ENCODE measurements around the gene PLPP1. TPM values are rescaled to one million over a fixed set of nuclear protein-coding genes. Genes with fewer than 3 reads are reported as not detected.

The PLPP1 gene
- total RNA-seq, 2 donors from 2014 or later: 29.0 to 100 TPM

GRCh38 chr5:55535199-55535905 lies 588 bp upstream of the PLPP1 start:
- Mint-ChIP-seq H3K27me3 (ENCODE audit: insufficient read depth) (no peaks in the 10 kb centered on the region), H3K4me3 (peak overlapping the region; percentile 94), H3K4me1 (peaks cover 42% of the 10 kb centered on the region), H3K36me3 (ENCODE audit: low read depth) (peaks cover 13% of the 10 kb centered on the region), H3K9me3 (no peaks in the 10 kb centered on the region), H3K27ac (peak overlapping the region; percentile 97)
- TF ChIP-seq CTCF (conservative IDR thresholded peaks at IDR 0.05): no peak
- DNase-seq: no peak
- 9 to 11% methylated on average over 14 to 19 of the region's 19 CpGs for WGBS, 2 experiments (ENCODE audit: insufficient coverage in 1 of 2, insufficient read length in 1 of 2)
- no peaks in the 10 kb centered on the region for H3K4me1 ChIP-seq (ENCODE audit: control insufficient read depth, insufficient read depth, low read length)
- no peaks in the 10 kb centered on the region for H3K27me3 ChIP-seq (ENCODE audit: control insufficient read depth, insufficient read depth, low read length, poor library complexity, severe bottlenecking)
- H3K9me3 ChIP-seq (ENCODE audit: control insufficient read depth, low read length): no peaks in the 10 kb centered on the region
- peak overlapping the region; percentile 48 for H3K9ac ChIP-seq (ENCODE audit: extremely low read depth, low read length, poor library complexity, severe bottlenecking)
- peak overlapping the region; percentile 99 for H3K4me3 ChIP-seq (ENCODE audit: low read length)
- peaks cover 15% of the 10 kb centered on the region for H3K36me3 ChIP-seq (ENCODE audit: control insufficient read depth, insufficient read depth, low read length)
- H3K27ac ChIP-seq (ENCODE audit: low read depth, low read length): no peak overlapping the region

DNA sequence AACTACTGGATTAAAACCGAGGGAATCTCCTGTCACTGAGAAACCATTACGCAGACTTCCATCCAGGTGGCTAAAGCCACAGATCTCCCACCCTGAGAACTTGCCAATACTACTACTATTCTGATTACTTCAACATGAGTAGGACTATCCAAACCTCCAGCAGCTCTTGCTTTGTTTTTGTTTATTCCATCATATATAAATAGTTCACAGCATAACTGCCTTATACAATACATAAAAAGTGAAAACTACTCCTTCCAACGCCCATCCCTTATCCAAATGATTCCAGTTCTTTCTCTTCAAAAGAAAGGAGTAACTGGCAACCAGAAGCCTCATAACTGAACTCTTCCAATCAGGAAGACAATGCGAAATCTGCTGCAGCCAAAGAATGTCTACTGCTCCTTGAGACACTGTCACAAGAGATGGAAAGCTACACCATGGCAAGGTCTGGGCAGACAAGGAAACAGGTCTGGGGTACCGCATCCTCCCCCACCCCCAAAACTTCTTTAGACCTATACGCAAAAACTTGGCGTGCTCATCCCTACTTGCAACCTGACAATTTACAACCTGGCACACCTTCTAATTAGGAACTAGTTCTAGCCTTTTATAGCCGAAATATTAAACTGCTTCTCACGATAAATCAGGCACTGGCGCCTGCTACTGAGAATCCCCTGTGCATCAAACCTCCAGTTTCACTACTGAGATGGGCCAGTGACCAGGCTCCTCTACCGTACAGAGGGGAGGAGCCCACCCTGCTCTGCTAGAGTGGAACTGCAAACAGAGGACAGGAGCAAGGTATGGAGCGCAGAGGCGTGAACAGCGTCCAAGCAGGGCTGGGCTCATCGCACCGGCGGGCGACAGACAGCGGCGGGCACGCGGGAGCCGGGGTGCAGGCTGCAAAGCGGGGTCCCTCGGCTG lies 986 bp downstream of the PLPP1 start:
- DNase-seq: peak; percentile 83
- Mint-ChIP-seq H3K27me3 (ENCODE audit: insufficient read depth) (no peaks in the 10 kb centered on the region), H3K9me3 (no peaks in the 10 kb centered on the region), H3K27ac (peak overlapping the region; percentile 77), H3K4me3 (peak overlapping the region; percentile 94), H3K36me3 (ENCODE audit: low read depth) (peaks cover 20% of the 10 kb centered on the region), H3K4me1 (peaks cover 46% of the 10 kb centered on the region)
- Histone ChIP-seq H3K27me3 (ENCODE audit: control insufficient read depth, insufficient read depth, low read length, poor library complexity, severe bottlenecking) (no peaks in the 10 kb centered on the region), H3K27ac (ENCODE audit: low read depth, low read length) (no peak overlapping the region), H3K4me3 (ENCODE audit: low read length) (peak overlapping the region; percentile 99), H3K36me3 (ENCODE audit: control insufficient read depth, insufficient read depth, low read length) (peaks cover 22% of the 10 kb centered on the region), H3K9ac (ENCODE audit: extremely low read depth, low read length, poor library complexity, severe bottlenecking) (peak overlapping the region; percentile 59), H3K9me3 (ENCODE audit: control insufficient read depth, low read length) (no peaks in the 10 kb centered on the region), H3K4me1 (ENCODE audit: control insufficient read depth, insufficient read depth, low read length) (no peaks in the 10 kb centered on the region)
- WGBS, 2 experiments (ENCODE audit: insufficient coverage in 1 of 2, insufficient read length in 1 of 2): 4 to 7% methylated on average over 14 to 25 of the region's 25 CpGs
- no peak for TF ChIP-seq CTCF (conservative IDR thresholded peaks at IDR 0.05)

DNA sequence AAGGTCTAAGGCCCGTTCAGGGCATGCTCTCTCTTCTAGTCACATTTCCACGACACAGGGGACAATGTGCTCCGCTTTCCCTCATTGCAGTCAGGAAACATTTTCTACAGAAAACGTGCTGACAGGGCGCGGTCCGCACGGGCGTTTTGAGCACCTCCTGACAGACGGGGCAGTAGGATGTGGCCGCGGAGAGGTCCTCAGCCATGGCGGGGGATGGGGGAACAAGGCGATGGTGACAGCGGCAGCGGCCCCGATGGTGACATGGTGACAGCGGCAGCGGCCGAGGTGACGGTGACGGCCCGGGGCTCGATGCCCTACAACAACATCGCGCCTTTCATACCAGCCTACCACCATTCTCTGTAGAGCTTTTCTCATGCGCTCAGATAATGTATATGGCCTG lies 4.1 kb downstream of the PLPP1 start:
- Histone ChIP-seq H3K36me3 (ENCODE audit: control insufficient read depth, insufficient read depth, low read length) (peaks cover 42% of the 10 kb centered on the region), H3K4me1 (ENCODE audit: control insufficient read depth, insufficient read depth, low read length) (no peaks in the 10 kb centered on the region), H3K4me3 (ENCODE audit: low read length) (peak overlapping the region; percentile 99), H3K27me3 (ENCODE audit: control insufficient read depth, insufficient read depth, low read length, poor library complexity, severe bottlenecking) (no peaks in the 10 kb centered on the region), H3K9me3 (ENCODE audit: control insufficient read depth, low read length) (peaks cover 5% of the 10 kb centered on the region), H3K9ac (ENCODE audit: extremely low read depth, low read length, poor library complexity, severe bottlenecking) (no peak overlapping the region), H3K27ac (ENCODE audit: low read depth, low read length) (no peak overlapping the region)
- no peak for DNase-seq
- Mint-ChIP-seq H3K4me1 (peaks cover 39% of the 10 kb centered on the region), H3K4me3 (peak overlapping the region; percentile 94), H3K9me3 (no peaks in the 10 kb centered on the region), H3K27ac (no peak overlapping the region), H3K36me3 (ENCODE audit: low read depth) (peaks cover 33% of the 10 kb centered on the region), H3K27me3 (ENCODE audit: insufficient read depth) (no peaks in the 10 kb centered on the region)
- TF ChIP-seq CTCF (conservative IDR thresholded peaks at IDR 0.05): no peak
- WGBS, 2 experiments (ENCODE audit: insufficient coverage in 1 of 2, insufficient read length in 1 of 2): 93 to 95% methylated on average over 19 to 27 of the region's 27 CpGs
